HCEC 1CT (cell line): Measurements from ENCODE around the gene XPO4.
"Not testable (repeated sequence)": the region's sequence is repeated elsewhere in the genome, so short reads cannot be mapped to it uniquely, and the experiment has no call there.

Experiments used
- DNase-seq: peaks from one replicate; pipeline ENCODE4 v3.0.0-alpha.2; 2017

Gene XPO4

GRCh38 chr13:20902438-20903163 is at the start of gene XPO4:
Gene XPO4, minus strand, starts transcription at chr13:20902746. Its CDS starts 8 bp downstream, at chr13:20902738.
- peak; percentile 78 for DNase-seq

GRCh38 chr13:20948001-20948400 is 45.5 kb upstream of the XPO4 start:
- DNase-seq = not testable (repeated sequence)

- no peak for DNase-seq
Measured at GRCh38 chr13:20945952-20946383, 43.4 kb upstream of the XPO4 start.

GRCh38 chr13:20942938-20943559 is 40.5 kb upstream of the XPO4 start:
- no peak for DNase-seq

GRCh38 chr13:20940511-20940910 is 38.0 kb upstream of the XPO4 start:
- DNase-seq = not testable (repeated sequence)

GRCh38 chr13:20940083-20940482 is 37.5 kb upstream of the XPO4 start:
- DNase-seq = peak; percentile 22

- DNase-seq = no peak
Measured at GRCh38 chr13:20939662-20940061, 37.1 kb upstream of the XPO4 start.

- DNase-seq = no peak
Measured at GRCh38 chr13:20938302-20938701, 35.8 kb upstream of the XPO4 start.

GRCh38 chr13:20927596-20928257 is 25.2 kb upstream of the XPO4 start:
- no peak for DNase-seq

GRCh38 chr13:20925395-20925790 is 22.8 kb upstream of the XPO4 start:
- not testable (repeated sequence) for DNase-seq

GRCh38 chr13:20924758-20925394 is 22.3 kb upstream of the XPO4 start:
- peak; percentile 64 for DNase-seq

GRCh38 chr13:20923272-20923671 is 20.7 kb upstream of the XPO4 start:
- DNase-seq = no peak

- no peak for DNase-seq
Measured at GRCh38 chr13:20921572-20921971, 19.0 kb upstream of the XPO4 start.

- not testable (repeated sequence) for DNase-seq
Measured at GRCh38 chr13:20915676-20916075, 13.1 kb upstream of the XPO4 start.

- DNase-seq = no peak
Measured at GRCh38 chr13:20911037-20911436, 8.5 kb upstream of the XPO4 start.

- DNase-seq = no peak
Measured at GRCh38 chr13:20908714-20909497, 6.4 kb upstream of the XPO4 start.

- DNase-seq = no peak
Measured at GRCh38 chr13:20904908-20905307, 2.4 kb upstream of the XPO4 start.

GRCh38 chr13:20903164-20903475 is 574 bp upstream of the XPO4 start:
- no peak for DNase-seq

GRCh38 chr13:20901668-20902437 is 693 bp downstream of the XPO4 start:
- DNase-seq = peak; percentile 29

GRCh38 chr13:20894245-20894644 is 8.3 kb downstream of the XPO4 start:
- DNase-seq = no peak

- DNase-seq = no peak
Measured at GRCh38 chr13:20891768-20892167, 10.8 kb downstream of the XPO4 start.

GRCh38 chr13:20891034-20891433 is 11.5 kb downstream of the XPO4 start:
- DNase-seq = no peak
